GM21515 (cell line): ENCODE measurements around the gene DENND1B.
"Not testable (repeated sequence)": the region's sequence is repeated elsewhere in the genome, so short reads cannot be mapped to it uniquely, and the experiment has no call there.

Source experiments
- ATAC-seq: cut with Tn5 transposase; IDR thresholded peaks from one replicate; pipeline ENCODE4 v1.9.1; 2021; ENCODE audit not compliant: unreplicated experiment

Gene DENND1B

DNA sequence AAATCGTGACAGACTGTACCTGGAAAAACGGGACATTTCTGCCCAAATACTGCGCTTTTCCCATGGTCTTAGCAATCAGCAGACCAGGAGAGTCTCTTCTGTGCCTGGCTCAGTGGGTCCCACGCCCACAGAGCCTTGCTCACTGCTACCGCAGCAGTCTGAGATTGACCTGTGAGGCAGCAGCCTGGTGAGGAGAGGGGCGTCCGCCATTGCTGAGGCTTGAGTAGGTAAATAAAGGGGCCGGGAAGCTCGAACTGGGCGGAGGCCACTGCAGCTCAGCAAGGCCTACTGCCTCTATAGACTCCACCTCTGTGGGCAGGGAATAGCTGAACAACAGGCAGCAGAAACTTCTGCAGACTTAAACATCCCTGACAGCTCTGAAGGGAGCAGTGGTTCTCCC lies 203.1 kb downstream of the DENND1B start:
- ATAC-seq = no peak

DNA sequence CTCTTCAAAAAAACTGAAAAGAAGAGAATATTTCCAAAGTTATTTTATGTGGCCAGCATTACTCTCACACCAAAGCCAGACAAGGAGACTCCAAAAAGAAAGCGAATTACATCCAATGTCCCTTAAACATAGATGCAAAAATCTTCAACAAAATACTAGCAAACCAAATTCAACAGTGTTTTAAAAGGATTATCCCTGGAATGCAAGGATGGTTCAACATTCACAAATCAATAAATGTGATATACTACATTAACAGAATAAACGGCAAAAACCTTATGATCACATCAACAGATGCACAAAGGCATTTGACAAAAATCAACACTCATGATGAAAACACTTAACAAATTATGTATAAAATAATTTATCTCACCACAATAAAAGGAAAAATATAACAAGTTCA lies 207.8 kb downstream of the DENND1B start:
- no peak for ATAC-seq

DNA sequence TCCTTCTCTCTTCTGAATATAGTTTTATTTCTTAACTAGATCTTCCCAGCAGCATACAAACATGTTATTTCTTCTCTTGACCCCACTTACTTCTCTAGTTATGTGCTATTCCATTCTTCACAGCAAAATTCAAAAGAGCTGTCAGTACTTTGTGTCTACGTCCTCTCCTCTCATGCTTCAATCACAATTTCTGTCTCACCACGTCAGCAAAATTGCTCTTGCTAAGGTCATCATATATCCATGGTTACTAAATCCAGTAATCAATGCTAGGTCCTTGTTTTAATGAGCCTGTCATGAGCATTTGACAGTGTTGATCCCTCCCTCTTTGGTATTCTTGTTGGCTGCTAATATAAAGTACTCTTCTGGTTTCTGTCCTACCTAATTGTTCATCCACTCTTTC lies 214.2 kb downstream of the DENND1B start:
- no peak for ATAC-seq

DNA sequence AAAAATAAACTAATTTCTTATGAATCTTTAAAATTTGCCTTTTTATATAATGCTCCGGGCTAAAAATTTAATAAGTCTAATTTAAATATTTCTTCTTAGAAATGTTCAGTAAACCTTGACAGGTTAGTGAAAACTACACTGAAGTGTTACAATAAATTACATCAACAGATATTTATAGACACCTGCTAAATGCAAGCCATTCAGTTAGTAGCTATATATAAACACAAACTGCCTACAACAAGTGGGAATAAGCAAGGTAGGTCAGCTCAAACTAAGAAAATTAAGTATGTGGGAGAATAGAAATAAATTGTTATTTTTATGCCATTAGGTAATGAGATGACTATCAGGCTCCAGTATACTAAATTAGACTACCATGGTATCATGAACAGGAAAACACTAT lies 215.6 kb downstream of the DENND1B start:
- ATAC-seq = no peak

DNA sequence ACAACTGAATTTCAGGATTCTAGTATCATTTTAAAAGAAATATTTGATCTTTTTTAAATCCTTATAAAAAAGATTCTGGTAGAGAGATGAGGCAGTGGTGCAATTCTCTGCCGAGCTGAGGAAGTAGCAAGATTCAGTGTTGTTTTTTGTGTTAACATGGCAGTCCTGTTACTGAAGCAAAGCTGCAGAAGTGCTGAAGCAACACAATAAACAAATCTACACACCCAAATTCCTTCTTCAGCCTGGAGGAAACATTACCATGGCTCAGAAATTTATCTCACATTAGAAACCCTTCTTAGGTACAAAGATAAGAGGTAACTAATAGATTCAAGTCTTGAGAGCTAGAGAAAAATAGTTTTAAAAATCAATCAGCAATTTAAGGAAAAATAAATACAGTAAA lies 216.0 kb downstream of the DENND1B start:
- ATAC-seq = no peak

DNA sequence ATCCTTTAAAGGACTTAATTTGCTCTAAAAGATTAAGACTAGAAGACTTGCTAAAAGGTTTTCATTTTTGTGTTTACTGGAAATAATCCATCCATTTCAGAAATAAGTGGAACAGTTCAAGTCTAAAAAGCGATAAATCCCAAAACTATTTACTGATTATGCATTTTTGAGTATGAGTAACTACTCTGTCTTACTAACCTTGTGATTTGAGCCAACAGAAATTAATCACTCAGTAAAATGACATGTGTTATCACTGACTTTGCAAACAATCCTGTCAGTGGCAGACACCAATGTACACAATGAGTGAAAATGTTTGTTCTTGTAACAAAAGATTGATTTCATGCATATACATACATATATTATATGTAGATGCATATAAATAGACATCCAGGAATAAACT lies 218.0 kb downstream of the DENND1B start:
- ATAC-seq = no peak

DNA sequence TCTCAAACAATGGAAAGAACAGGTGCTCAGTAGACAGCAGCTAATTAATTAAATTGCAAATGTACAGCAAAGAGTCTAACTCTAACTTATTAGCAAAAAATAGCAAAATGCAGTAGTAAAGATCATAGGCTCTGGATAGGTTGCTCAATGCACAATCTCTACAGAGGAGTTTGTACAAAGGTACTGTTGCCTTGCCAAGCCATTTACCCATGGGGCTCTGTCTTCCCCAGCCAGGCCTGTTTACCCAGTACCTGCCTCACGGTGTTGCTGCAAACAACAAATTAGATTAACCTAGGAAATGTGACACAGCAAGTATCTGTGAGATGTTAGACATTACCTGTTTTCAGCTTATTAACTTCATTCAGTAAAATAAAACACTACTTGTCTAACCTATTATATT lies 222.0 kb downstream of the DENND1B start:
- no peak for ATAC-seq

DNA sequence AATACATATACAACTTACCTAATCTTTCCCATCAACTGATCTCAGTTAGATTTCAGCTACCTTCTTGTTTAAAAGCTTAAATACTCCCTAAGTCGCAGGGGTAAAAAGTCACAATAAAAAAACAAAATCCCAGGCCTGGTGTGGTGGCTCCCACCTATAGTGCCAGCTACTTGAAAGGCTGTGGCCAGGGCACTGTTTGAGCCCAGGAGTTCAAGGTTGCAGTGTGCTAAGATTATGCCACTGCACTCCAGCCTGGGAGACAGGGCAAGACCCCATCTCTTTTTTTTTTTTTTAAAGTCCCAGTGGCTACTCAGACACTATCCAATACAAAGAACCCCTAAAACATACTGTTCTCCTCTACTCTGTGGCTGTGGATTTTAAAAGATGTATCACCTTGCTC lies 228.3 kb downstream of the DENND1B start:
- ATAC-seq = no peak

DNA sequence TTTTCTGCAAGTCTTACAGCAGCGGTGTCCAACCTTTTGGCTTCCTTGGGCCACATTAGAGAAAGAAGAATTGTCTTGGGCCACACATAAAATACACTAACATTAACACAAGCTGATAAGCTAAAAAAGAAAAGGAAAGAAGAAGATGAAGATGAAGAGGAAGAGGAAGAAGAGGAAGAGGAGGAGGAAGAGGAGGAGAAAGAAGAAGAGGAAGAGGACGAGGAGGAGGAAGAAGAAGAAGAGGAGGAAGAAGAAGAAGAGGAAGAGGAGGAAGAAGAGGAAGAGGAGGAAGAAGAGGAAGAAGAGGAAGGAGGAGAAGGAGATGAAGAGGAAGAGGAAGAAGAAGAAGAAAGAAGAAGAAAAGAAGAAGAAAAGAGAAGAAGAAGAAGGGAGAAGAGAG lies 230.7 kb downstream of the DENND1B start:
- no peak for ATAC-seq

DNA sequence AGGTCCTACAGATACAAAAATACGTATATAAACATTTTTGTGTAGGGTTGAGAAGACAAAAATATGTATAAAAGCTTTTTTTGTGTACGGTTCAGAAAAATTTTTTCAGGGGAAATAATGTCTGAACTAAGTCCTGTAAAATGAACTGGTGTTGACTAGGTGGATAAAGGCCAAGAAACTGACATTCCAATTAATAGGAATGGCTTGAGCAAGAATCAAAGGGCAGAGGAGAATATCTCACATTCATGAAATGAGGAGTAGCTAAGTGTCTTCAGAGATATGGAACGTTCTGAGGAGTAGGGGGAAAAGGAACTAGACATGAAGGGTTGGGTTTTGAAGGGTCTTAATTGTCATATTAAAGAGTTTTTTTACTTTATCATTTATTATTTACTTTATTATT lies 231.2 kb downstream of the DENND1B start:
- ATAC-seq = no peak

DNA sequence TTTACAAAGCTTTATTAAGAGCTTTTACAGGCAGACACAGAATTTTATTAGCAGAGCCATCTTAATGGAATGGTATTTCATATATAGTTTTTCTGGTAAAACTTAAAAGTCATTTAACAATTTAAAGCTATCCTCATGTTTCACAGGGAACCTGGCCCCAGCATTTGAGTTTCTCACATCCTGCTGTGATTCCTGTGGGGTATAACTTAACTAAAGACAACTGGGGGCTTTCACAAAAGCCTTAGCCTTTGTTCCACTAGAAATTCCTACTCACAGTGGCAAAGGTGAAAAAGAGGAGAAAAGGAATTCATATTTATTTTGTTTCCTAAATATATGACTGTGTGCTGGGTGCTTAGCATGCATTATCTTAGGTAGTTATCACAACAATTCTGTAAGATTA lies 233.9 kb downstream of the DENND1B start:
- ATAC-seq = no peak

DNA sequence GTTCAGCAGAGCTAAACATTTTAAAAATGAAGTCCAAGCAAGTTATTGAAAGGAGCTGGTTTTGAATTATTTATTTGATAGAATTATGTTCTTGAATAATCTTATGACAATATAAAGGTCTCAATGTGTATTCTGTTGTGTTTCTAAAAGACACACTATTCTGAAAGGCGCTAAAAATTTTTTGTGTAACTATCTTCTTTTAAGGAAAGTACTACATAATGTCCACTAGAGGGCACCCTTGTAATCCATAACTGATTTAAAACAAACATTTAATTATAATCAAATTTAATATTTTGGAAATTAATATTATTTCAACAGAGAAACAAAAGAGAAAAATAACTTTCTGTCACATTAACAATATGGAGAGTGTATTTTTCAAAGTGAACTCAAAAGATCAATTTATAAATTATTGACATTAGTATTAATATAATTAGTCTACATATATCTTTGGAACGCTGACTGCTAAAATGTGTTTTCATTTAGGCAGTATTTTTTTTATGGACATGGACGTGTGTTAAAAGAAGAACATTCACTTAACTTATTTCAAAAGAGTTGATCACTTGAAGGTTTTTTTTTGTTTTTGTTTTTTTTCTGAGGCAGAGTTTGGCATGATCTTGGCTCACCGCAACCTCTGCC lies 248.4 kb downstream of the DENND1B start:
- ATAC-seq = no peak

DNA sequence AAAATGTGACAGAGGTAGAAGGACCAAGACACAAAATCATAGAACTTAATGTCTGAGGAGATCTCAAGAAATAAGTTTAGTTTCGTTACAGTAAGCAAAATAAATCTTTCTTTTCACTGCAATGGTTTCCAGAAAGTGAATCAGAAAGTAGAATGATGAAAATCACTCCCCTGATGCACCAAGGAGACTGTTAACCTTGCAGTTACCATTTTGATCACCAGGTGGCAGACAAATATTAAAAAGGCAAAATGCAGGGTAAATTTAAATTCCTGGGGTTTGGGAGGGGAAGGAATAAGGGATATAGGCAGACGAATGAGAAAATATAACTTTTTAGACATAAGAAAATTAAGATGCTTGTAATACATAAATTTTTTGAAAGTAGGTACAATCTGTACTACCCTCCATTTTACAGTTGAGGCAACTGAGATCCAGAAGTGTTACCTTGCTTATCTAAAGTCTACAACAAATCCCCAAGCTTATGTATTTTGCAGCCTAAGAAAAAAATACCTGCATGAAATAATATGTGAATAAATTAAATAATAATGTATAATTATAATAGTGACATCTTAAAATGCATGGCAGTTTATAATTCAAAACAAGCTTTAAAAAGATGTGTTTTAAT lies 254.1 kb downstream of the DENND1B start:
- ATAC-seq = peak; percentile 68

DNA sequence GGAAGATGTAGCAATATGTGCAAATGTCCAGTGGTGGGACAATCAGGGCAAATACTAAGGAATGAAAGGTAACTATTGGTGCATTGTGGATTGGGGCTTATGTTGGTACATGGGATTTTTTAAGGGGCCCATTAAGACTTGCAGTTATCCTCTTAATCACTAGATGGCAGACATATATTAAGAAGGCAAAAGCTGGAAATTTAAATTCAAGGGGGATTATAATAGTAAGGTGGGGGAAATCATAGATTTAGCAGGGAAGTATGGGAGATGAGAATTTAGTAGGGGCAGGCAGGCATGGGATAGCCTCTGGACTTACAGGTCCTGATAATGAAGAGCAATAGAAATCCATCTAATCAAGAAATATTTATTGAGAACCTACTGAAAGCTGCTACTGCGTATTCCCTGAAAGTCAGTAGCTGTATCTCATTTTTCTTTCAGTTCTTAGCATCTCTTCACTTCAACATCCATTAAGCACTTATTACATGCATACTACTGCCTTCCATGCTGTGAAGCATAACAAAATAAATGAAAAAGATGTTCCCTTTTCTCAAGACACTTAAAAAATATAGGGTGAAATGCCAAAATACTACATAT lies 255.4 kb downstream of the DENND1B start:
- no peak for ATAC-seq

DNA sequence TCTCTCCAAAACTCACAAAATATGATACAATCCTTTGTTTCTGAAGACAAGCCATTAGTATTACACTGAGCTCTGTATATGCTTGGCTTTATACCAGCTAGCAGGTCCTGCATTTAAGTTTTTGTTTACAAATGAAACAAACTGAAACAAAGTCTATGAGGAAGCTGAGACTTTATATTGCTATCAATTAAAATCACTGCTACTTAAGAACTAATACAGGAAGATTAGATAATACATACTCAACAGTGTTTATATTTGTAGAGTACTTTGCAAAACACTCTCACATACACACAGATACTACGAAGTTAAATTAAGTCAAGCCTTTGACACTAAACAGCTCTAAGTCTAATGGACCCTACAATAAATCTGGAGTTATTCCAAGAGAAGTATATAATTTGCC lies 259.9 kb downstream of the DENND1B start:
- ATAC-seq = no peak

DNA sequence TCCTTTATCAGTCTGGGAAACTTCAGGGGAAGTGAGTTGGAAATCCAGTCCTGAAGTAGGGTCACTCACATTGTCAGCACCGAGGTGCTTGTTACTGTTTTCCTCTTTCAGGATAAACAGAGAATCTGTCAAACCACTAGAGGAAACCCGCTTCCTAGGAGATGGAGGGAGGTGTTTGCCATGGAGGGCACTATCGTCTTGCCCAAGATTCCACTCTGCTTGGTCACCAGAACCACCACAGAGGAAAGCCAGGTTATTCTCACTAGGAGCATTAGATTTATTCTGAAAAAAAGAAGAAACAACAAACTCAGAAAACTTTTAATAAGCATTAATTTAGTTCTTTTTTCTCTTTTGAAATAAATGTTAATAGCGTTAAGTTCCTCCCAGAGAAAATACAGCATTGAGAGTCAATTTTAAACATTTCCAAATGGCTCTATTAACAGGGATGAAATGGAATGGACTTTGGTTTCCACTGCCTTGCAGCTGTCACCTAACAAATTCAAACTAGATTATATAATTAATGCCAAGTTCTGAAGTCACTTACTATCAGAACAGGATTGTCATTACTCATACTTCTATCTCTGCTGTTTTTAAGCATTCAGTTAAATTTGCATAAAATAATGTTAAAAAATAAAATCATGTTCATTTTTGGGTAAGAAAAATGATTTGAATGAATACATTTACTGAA lies 264.4 kb downstream of the DENND1B start:
- ATAC-seq = no peak

DNA sequence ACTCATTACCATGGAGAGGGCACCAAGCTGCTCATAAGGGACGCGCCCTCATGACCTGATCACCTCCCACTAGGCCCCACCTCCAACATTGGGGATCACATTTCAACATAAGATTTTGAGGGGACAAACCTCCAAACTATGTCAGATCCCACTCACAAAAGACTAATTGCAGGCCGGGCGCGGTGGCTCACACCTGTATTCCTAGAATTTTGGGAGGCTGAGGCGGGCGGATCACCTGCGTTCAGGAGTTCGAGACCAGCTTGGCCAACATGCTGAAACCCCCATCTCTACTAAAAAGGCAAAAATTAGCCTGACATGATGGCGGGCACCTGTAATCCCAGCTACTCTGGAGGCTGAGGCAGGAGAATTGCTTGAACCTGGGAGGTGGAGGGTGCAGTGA lies 278.6 kb downstream of the DENND1B start:
- ATAC-seq = no peak

DNA sequence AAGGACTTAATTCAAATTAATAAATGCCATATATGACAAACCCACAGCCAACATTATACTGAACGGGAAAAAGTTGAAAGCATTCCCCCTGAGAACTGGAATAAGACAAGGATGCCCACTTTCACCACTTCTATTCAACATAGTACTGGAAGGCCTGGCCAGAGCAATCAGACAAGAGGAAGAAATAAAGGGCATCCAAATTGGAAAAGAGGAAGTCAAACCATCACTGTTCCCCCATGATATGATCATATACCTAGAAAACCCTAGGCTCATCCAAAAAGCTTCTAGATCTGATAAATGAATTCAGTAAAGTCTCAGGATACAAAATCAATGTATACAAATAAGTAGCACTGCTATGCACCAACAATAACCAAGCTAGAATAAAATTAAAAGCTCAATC lies 283.8 kb downstream of the DENND1B start:
- not testable (repeated sequence) for ATAC-seq

DNA sequence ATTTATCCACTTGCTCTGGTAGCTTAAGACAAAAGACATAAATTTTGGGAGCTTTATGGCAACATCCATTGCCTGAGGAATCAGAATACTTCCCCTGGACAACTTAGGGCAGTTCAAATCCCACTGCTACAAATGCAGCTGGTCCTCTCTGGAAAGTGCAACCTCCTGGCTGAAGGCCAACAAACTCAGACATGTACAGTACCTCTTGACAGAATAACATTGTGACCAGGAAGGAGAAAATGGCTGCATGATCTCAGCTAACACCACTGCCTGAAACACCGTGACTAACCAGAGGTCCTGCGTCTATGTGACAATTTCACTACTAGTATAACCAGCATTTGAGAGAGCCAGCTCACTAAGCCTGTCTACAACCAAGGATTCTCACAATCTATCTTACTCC lies 288.3 kb downstream of the DENND1B start:
- no peak for ATAC-seq

DNA sequence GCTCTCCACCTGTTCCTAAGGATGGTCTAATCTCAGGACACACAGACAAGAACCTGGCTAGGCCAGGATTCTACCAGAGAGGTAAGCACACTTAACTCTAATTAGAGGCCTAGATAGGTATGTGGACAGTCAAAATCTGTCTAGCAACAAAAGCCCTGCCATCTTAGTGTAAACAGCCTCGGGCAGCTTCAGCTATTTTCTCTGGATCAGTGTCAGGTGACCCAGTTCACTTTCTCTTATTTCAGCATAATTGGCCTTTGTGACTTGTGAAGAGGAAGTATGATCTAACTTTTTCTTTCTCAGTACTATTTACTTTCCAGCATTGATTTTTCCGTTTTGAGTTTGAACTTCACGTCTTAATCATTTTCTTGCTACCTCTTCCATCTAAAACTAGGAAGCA lies 289.5 kb downstream of the DENND1B start:
- ATAC-seq = no peak

DNA sequence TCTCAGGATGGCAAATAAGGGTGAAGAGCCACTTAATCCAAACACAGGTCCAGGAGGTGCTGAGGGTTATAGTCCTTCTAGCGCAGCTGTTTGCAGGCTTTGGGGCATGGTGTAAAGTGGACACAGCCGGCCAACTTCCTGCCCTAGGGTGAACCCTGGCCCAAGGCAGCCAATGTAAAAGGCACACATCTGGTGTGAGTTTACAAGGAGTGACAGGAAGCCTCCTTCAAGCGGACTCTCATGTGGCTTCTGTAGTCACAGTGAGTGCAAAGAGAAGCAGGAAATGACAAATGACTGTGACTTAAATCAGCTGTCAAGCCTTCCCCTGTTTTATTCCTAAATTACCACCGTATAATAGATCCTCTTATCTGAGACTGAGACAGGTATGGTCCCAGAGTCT lies 294.2 kb downstream of the DENND1B start:
- ATAC-seq = no peak

DNA sequence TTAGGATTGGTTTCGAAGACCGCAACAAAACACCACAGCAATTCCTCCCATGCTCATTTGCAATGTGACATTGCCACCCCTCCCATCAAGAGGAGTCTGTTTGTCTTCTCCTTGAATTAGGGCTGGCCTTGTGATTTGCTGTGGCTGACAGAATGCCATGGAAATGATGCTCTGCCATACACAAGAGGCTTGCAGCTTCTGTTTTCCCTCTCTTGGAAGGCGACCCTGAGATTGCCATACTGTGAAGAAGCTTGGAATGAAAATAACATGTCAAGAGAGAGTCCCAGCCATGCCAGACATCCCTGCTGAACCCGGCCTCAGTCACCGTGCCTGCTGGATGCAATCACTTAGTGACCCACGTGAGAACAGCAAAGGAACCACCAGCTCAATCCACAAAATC lies 294.8 kb downstream of the DENND1B start:
- no peak for ATAC-seq
